NCI-H1436 treated with DMSO at 0.1 percent for 48 hours (cell line): ENCODE data around the gene ARHGAP10.
"Not testable (repeated sequence)": the region's sequence is repeated elsewhere in the genome, so short reads cannot be mapped to it uniquely, and the experiment has no call there.

ENCODE experiments used
- DNase-seq: peaks from one replicate; lab custom pipeline; 2025; lab: John Stamatoyannopoulos, UW

ARHGAP10 gene

GRCh38 chr4:147985376-147985775 is 253.5 kb downstream of the ARHGAP10 start:
- DNase-seq = no peak

- DNase-seq = no peak
These were observed 255.4 kb downstream of the ARHGAP10 start for GRCh38 chr4:147987252-147987651.

GRCh38 chr4:147991543-147992283 is 259.8 kb downstream of the ARHGAP10 start:
- no peak for DNase-seq

- DNase-seq = no peak
These were observed 262.2 kb downstream of the ARHGAP10 start for GRCh38 chr4:147994076-147994475.

- DNase-seq = no peak
These were observed 262.9 kb downstream of the ARHGAP10 start for GRCh38 chr4:147994491-147995385.

- DNase-seq = no peak
These were observed 265.0 kb downstream of the ARHGAP10 start for GRCh38 chr4:147996859-147997258.

- DNase-seq = not testable (repeated sequence)
These were observed 268.1 kb downstream of the ARHGAP10 start for GRCh38 chr4:148000038-148000437.

GRCh38 chr4:148004228-148004857 is 272.5 kb downstream of the ARHGAP10 start:
- no peak for DNase-seq

GRCh38 chr4:148006001-148006400 is 274.1 kb downstream of the ARHGAP10 start:
- no peak for DNase-seq

- no peak for DNase-seq
These were observed 275.4 kb downstream of the ARHGAP10 start for GRCh38 chr4:148007314-148007760.

- no peak for DNase-seq
These were observed 275.9 kb downstream of the ARHGAP10 start for GRCh38 chr4:148007792-148008191.

GRCh38 chr4:148015058-148015457 is 283.2 kb downstream of the ARHGAP10 start:
- DNase-seq = no peak

GRCh38 chr4:148015468-148015867 is 283.6 kb downstream of the ARHGAP10 start:
- no peak for DNase-seq

GRCh38 chr4:148016063-148016637 is 284.3 kb downstream of the ARHGAP10 start:
- no peak for DNase-seq

- no peak for DNase-seq
These were observed 285.9 kb downstream of the ARHGAP10 start for GRCh38 chr4:148017801-148018200.

- DNase-seq = no peak
These were observed 289.8 kb downstream of the ARHGAP10 start for GRCh38 chr4:148021686-148022085.

GRCh38 chr4:148022975-148023374 is 291.1 kb downstream of the ARHGAP10 start:
- DNase-seq = no peak

- no peak for DNase-seq
These were observed 291.8 kb downstream of the ARHGAP10 start for GRCh38 chr4:148023512-148024181.

- no peak for DNase-seq
These were observed 294.1 kb downstream of the ARHGAP10 start for GRCh38 chr4:148025981-148026380.

- no peak for DNase-seq
These were observed 295.3 kb downstream of the ARHGAP10 start for GRCh38 chr4:148027201-148027600.

GRCh38 chr4:148029781-148030180 is 297.9 kb downstream of the ARHGAP10 start:
- no peak for DNase-seq
